Neural cell (in vitro differentiated cells): Measurements from ENCODE around the gene PPP1R36.

ENCODE experiments used
- EP300 ChIP-seq: fragments of 450-650 bp; conservative IDR thresholded peaks from 2 replicates; pipeline ENCODE4 v1.6.1; 2014; ENCODE audit warnings: antibody characterized with exemption, mild to moderate bottlenecking, moderate library complexity; ENCODE audit not compliant: poor library complexity, severe bottlenecking
- EZH2 ChIP-seq: fragments of 200-600, 300-800 bp; shearing (Covaris generic), sonication (generic); IDR thresholded peaks from 2 replicates; pipeline ENCODE4 v1.6.1; 2014; ENCODE audit warnings: antibody characterized with exemption, low read length, borderline replicate concordance, mild to moderate bottlenecking; ENCODE audit not compliant: insufficient read depth, poor library complexity, severe bottlenecking
- POLR2AphosphoS5 ChIP-seq: IDR thresholded peaks from 2 replicates; pipeline ENCODE4 v1.6.1; 2012
- RAD21 ChIP-seq: fragments of 450-650 bp; conservative IDR thresholded peaks from 2 replicates; pipeline ENCODE4 v1.6.1; 2014; ENCODE audit warnings: antibody characterized with exemption, mild to moderate bottlenecking, moderate library complexity
- REST ChIP-seq: IDR thresholded peaks from 2 replicates; pipeline ENCODE4 v1.6.1; 2012; ENCODE audit warnings: borderline replicate concordance
- SMC3 ChIP-seq: fragments of 450-650 bp; conservative IDR thresholded peaks from 2 replicates; pipeline ENCODE4 v1.6.1; 2014; ENCODE audit warnings: antibody characterized with exemption, mild to moderate bottlenecking, moderate library complexity; ENCODE audit not compliant: poor library complexity
- TAF1 ChIP-seq: IDR thresholded peaks from 2 replicates; pipeline ENCODE4 v1.6.1; 2012; ENCODE audit warnings: low read depth
- TF ChIP-seq, protein P1 (sequence below): fragments of 450-650 bp; IDR thresholded peaks from 2 replicates; pipeline ENCODE4 v1.5.1; 2014; ENCODE audit warnings: antibody characterized with exemption, mild to moderate bottlenecking, moderate library complexity; ENCODE audit not compliant: poor library complexity, severe bottlenecking

DNA sequence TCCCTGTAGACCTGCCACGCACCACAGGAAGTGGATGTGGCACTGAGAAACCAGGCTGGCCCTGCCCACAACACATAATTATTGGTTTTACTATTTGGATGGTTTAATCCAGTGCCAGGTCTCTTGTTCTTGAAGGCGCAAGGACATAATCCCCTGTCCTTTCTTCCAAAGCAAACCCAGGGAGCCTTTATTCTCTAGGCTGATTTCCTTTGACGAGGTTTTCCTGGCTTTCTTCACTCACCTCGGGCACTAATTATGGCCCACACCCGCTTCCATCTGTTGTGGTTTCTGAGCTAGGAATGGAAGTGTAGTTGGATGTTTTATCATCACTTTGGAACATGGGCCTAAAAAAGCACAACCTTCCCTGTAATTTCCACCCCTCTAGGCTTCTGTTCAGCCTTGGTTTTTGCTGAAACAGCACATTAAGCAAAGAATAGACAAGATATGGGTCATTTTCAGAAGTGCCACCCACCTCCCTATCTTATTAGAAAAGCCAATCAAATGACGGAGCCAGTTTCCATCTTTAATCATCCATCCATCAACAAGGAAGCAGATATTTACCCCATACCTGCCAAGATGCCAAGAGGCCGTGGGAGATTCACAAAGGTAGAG is 73.9 kb downstream of the PPP1R36 start:
- TF ChIP-seq, protein P1, sequence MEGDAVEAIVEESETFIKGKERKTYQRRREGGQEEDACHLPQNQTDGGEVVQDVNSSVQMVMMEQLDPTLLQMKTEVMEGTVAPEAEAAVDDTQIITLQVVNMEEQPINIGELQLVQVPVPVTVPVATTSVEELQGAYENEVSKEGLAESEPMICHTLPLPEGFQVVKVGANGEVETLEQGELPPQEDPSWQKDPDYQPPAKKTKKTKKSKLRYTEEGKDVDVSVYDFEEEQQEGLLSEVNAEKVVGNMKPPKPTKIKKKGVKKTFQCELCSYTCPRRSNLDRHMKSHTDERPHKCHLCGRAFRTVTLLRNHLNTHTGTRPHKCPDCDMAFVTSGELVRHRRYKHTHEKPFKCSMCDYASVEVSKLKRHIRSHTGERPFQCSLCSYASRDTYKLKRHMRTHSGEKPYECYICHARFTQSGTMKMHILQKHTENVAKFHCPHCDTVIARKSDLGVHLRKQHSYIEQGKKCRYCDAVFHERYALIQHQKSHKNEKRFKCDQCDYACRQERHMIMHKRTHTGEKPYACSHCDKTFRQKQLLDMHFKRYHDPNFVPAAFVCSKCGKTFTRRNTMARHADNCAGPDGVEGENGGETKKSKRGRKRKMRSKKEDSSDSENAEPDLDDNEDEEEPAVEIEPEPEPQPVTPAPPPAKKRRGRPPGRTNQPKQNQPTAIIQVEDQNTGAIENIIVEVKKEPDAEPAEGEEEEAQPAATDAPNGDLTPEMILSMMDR, result no peak
- TF ChIP-seq POLR2AphosphoS5, result no peak
- no peak for TF ChIP-seq EZH2
- TF ChIP-seq EP300, result no peak
- no peak for TF ChIP-seq SMC3
- TF ChIP-seq REST, result no peak
- TF ChIP-seq TAF1, result no peak
- no peak for TF ChIP-seq RAD21
